Stimulated activated CD4-positive, alpha-beta T cell treated with anti-CD3 and anti-CD28 coated beads, TNF-alpha, amount 100 ng/mL, for 24 hours (primary cell): ENCODE measurements around the gene ITGA1.
"Not testable (repeated sequence)": the region's sequence is repeated elsewhere in the genome, so short reads cannot be mapped to it uniquely, and the experiment has no call there.

Experiments
- DNase-seq, 3 experiments: peaks; one replicate each; pipeline ENCODE4 v3.0.0-alpha.2; 2020; ENCODE audit warnings: low read depth in 3 of 3

Gene ITGA1

DNA sequence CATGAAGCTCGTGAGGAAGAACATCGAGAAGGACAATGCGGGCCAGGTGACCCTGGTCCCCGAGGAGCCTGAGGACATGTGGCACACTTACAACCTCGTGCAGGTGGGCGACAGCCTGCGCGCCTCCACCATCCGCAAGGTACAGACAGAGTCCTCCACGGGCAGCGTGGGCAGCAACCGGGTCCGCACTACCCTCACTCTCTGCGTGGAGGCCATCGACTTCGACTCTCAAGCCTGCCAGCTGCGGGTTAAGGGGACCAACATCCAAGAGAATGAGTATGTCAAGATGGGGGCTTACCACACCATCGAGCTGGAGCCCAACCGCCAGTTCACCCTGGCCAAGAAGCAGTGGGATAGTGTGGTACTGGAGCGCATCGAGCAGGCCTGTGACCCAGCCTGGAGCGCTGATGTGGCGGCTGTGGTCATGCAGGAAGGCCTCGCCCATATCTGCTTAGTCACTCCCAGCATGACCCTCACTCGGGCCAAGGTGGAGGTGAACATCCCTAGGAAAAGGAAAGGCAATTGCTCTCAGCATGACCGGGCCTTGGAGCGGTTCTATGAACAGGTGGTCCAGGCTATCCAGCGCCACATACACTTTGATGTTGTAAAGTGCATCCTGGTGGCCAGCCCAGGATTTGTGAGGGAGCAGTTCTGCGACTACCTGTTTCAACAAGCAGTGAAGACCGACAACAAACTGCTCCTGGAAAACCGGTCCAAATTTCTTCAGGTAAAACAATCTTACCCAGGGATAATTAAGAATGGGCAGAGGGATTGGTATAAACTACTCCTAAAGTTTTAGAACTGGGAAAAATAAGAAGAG is 12.9 kb downstream of the ITGA1 start:
- peak in 2 of 3 experiments; percentile 18 to 59 for DNase-seq

- DNase-seq = no peak
Observed at GRCh38 chr5:52801329-52801728, 13.6 kb downstream of the ITGA1 start.

- no peak for DNase-seq
Observed at GRCh38 chr5:52802272-52802973, 14.7 kb downstream of the ITGA1 start.

DNA sequence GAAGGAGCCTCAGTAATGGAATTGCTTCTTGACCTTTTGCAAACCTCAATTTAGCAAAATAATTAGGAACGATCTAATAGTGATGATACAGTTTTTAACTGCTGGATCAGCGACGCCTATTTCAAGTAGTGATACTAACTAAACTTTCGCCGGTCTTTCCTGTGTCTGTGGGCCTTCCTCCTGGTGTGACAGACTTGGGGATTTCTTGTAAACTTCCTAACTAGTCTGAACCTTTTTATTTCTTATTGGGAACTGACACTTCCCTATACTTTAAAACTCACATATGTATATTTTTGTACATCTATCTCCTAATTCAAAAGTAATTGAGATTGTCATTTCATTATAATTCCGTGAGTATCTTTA is 15.2 kb downstream of the ITGA1 start:
- DNase-seq = no peak

DNA sequence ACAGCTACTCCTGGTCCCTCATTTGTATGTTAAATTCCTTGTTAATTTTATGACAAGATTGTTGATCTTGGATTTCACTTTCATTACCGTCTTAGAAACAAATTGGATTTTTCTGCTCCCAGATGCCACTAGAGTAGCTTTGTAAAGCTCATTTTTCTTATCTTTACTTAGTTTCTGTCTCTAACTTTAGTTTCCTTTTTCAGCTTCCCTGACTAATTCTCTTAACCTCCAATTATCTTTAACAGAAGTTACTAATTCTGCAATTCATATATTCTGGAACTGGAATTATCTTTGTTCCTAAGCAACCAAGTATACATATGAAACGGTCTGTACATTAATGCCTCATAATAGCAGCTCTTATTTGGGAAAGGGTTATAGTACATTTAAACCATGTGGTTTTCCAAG is 16.7 kb downstream of the ITGA1 start:
- DNase-seq = no peak

- no peak for DNase-seq
Observed at GRCh38 chr5:52804981-52805380, 17.3 kb downstream of the ITGA1 start.

GRCh38 chr5:52805615-52806014 is 17.9 kb downstream of the ITGA1 start:
- DNase-seq = no peak

DNA sequence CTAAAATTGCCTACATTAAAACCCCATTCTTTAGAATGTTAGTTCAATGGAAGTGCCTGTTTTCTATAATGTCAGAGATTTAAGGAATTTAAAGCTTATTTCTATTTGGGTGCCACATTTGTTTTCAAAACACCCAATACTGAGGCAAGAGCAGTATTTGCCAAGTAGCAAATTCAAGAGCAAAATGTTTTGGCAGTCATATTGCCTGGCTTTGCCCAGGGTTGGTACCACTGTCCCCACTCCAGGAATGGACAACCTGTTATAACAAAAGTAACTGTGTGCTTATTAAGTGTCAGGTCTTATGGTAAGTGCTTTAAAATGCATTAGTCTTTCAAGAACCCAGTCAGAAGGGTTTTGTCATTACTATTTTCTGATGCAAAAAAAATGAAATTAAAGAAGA is 19.3 kb downstream of the ITGA1 start:
- no peak for DNase-seq

GRCh38 chr5:52807723-52808122 is 20.0 kb downstream of the ITGA1 start:
- DNase-seq = no peak

- DNase-seq = no peak
Observed at GRCh38 chr5:52808316-52808901, 20.7 kb downstream of the ITGA1 start.

GRCh38 chr5:52809884-52810283 is 22.2 kb downstream of the ITGA1 start:
- no peak for DNase-seq

DNA sequence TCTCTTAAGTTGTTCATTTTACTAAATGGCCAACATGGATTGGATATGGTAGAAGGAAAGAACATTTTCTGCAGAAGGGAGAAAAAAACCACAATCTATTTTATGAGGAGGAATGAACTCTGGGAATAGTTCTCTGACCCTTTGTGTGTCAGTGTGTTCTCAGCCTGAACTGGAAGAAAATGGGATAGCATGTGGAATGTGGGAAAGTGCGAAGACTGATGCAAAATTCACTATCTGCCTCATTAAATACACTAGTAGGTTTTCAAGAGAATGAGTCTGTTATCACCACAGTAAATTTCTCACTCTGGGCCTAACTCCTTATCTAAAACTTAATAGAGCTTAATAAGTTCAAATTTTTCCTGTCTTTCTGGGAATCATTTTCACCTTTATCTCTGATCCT is 22.7 kb downstream of the ITGA1 start:
- DNase-seq = no peak

DNA sequence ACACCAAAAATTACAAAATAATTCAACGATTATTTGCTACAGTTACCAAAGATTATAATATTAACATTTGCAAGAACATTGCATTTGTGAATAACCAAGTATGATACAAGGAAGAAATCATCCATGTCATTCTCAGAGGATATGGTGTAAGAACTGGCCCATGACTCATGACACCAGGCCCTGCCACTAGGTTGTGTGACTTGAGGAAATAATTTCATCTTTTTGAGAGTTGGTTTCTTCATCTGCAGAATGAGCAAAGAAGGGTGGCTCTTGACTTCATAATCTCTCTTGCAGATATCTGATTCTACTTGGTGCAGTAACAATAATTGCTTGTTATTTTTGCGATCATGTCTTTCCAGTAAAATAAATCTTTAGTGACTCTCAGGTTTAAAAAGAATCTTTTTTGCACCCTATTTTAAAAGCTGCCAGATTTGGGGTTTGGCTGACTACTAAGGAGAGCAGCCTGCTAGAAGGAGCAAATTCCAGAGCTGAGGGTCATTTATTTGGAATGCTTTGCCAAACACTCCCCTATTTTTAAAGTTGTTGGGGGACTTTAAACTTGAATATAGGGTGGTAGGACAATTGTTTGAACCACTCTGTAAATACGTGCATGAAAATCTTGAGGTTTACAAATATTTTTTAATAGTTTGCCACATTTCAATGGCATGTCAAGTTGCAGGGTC is 23.5 kb downstream of the ITGA1 start:
- DNase-seq = no peak

DNA sequence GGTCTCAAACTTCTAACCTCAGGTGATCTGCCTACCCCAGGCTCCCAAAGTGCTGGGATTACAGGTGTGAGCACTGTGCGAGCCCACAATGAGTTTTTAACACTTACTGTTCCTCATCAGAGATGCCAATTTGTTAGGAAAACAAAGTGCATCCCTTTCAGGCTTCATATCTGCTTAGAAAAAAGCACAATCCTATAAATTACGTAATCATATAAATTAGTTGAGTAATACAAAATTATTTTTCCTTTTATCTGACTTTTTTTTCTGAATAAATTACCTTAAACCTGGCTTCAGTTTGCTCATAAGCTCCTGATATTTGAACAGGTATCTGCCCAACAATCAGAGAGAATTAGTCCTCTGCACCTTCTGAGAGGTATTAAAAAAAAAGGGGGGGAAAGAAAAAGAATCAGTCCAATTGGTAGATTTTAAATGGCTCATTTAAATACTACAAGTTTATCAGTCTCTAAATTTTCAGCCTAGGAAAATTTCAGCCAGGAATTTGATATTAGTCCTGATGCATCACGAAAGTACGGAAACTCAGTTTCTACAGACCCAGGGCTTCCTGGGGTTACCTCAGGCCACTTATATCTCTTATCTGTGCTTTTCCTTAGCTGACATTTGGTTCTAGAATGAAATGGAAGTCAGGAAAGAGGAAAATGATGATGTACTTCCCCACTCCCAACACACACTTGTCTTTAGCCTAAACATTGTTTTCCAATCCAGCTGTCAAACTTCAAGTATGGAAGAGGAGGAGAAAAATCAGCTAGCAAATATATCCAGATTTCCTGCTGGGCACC is 26.8 kb downstream of the ITGA1 start:
- DNase-seq = no peak

- no peak for DNase-seq
Observed at GRCh38 chr5:52817818-52818217, 30.1 kb downstream of the ITGA1 start.

- no peak for DNase-seq
Observed at GRCh38 chr5:52818360-52818759, 30.6 kb downstream of the ITGA1 start.

GRCh38 chr5:52818807-52819206 is 31.1 kb downstream of the ITGA1 start:
- not testable (repeated sequence) for DNase-seq

- no peak for DNase-seq
Observed at GRCh38 chr5:52821901-52822300, 34.2 kb downstream of the ITGA1 start.

- DNase-seq = no peak
Observed at GRCh38 chr5:52822437-52822836, 34.7 kb downstream of the ITGA1 start.

GRCh38 chr5:52824827-52825226 is 37.1 kb downstream of the ITGA1 start:
- no peak for DNase-seq

DNA sequence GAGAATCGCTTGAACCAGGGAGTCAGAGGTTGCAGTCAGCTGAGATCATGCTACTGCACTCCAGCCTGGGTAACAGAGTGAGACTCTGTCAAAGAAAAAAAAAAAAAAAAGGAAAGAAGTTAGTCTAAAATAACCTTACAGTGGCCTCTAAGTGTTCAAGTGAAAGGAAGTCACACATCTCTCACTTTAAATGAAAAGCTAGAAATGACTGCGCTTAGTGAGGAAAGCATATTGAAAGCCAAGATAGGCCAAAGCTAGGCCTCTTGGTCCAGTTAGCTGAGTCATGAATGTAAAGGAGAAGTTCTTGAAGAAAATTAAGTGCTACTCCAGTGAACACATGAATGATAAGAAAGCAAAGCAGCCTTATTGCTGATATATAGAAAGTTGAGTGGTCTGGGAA is 38.1 kb downstream of the ITGA1 start:
- DNase-seq = no peak

DNA sequence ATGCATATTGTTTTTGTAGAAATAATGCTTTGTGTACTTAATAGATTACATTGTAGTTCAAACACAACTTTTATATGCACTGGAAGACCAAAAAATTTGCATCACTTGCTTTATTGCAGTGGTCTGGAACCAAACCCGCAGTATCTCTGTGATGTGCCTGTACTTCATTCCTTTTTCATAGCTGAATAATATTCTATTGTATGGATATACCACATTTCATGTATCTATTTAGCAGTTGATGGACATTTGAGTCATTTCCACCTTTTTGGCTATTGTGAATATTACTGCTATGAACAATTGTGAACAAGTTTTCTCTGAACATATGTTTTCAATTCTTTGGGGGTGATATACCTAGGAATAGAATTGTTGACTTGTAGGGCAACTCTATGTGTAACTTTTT is 40.1 kb downstream of the ITGA1 start:
- no peak for DNase-seq
